HepG2 (cell line): ENCODE results near the gene TOP3B. TPM values are rescaled to one million over a fixed set of nuclear protein-coding genes. Genes with fewer than 3 reads are reported as not detected.

Experiments
- ATAC-seq: fragments of 200-7000 bp; cut with Tn5 transposase; 3 replicates; pipeline ENCODE4 v1.9.1; 2020; ENCODE audit warnings: mild to moderate bottlenecking, moderate library complexity
- BruUV-seq: library from RNA; stranded (reverse); fragments of 400-500 nt; replicated peaks from 2 replicates; lab custom pipeline; 2021; lab: Mats Ljungman, UMichigan
- CTCF ChIA-PET: fragments of 300-600 bp; formaldehyde crosslinking; extraction: SDS; loops from one replicate; lab custom pipeline; 2021; ENCODE audit warnings: low total read pairs, inconsistent platforms, low intra/inter-chr PET ratio; lab: Yijun Ruan, JAX
- POLR2A ChIA-PET: fragments of 350-600 bp; sonication (Branson Sonifier 250); formaldehyde crosslinking; loops from one replicate; lab custom pipeline; 2020; ENCODE audit warnings: antibody characterized with exemption, inconsistent platforms; lab: Yijun Ruan, JAX
- DNase-seq: peaks from one replicate; pipeline ENCODE4 v3.0.0-alpha.2; 2015; ENCODE audit warnings: low spot score
- FAIRE-seq: peaks from 3 replicates; lab custom pipeline; 2011; peaks lifted over from hg19 to GRCh38; lab: Jason Lieb, UNC
- H2AFZ ChIP-seq: one replicate; pipeline ENCODE4 v1.6.1; 2011; ENCODE audit warnings: low read length, inconsistent platforms
- H3K27ac ChIP-seq: fragments of 300-600 bp; 3 replicates; pipeline ENCODE4 v1.8.0; 2011; ENCODE audit warnings: mixed run types, mild to moderate bottlenecking, mixed read lengths, low read length, inconsistent platforms; ENCODE audit not compliant: insufficient read depth; ENCODE audit errors: extremely low read length
- H3K27me3 ChIP-seq, 2 experiments: fragments of 200-600 bp in 1 of 2; 2 replicates in 1 of 2; 3 replicates in 1 of 2; pipeline versions ENCODE4 v1.6.0 to v1.8.0; 2011; ENCODE audit warnings: low read length in 2 of 2, mild to moderate bottlenecking in 2 of 2, moderate library complexity in 2 of 2, inconsistent platforms in 1 of 2; ENCODE audit not compliant: insufficient read depth in 2 of 2, control insufficient read depth in 1 of 2
- H3K36me3 ChIP-seq, 2 experiments: fragments of 200-600 bp in 1 of 2; replicated peaks in 1 of 2; 2 replicates in 1 of 2; 3 replicates in 1 of 2; pipeline versions ENCODE4 v1.5.1 to v1.8.0; 2011; ENCODE audit warnings: low read length in 2 of 2, inconsistent platforms in 1 of 2; ENCODE audit not compliant: insufficient read depth in 2 of 2, control insufficient read depth in 1 of 2
- H3K4me1 ChIP-seq: 2 replicates; pipeline ENCODE4 v1.5.1; 2012; ENCODE audit warnings: low read length, inconsistent platforms; ENCODE audit not compliant: insufficient read depth
- H3K4me2 ChIP-seq: 2 replicates; pipeline ENCODE4 v1.6.0; 2011; ENCODE audit warnings: low read depth, low read length, inconsistent platforms
- H3K4me3 ChIP-seq, 3 experiments: fragments of 200-600 bp in 1 of 3; sonication (generic), shearing (Covaris generic) in 1 of 3; replicated peaks in 1 of 3; 2 replicates each; pipeline ENCODE4 v1.5.1; 2011 to 2016; ENCODE audit warnings: low read length in 3 of 3, inconsistent platforms in 2 of 3, low read depth in 2 of 3, mild to moderate bottlenecking in 2 of 3, control low read depth in 1 of 3, mixed read lengths in 1 of 3; ENCODE audit not compliant: insufficient read depth in 1 of 3
- H3K79me2 ChIP-seq: one replicate; pipeline ENCODE4 v1.6.1; 2011; ENCODE audit warnings: low read length, inconsistent platforms; ENCODE audit not compliant: insufficient read depth
- H3K9ac ChIP-seq: 2 replicates; pipeline ENCODE4 v1.6.0; 2011; ENCODE audit warnings: mild to moderate bottlenecking, low read depth, low read length, inconsistent platforms; ENCODE audit not compliant: insufficient read depth
- H3K9me3 ChIP-seq: 2 replicates; pipeline ENCODE4 v1.5.1; 2012; ENCODE audit warnings: mild to moderate bottlenecking, low read length
- H4K20me1 ChIP-seq: 2 replicates; pipeline ENCODE4 v1.6.0; 2011; ENCODE audit warnings: inconsistent platforms, mild to moderate bottlenecking, low read length, moderate library complexity; ENCODE audit not compliant: insufficient read depth
- JUNB ChIP-seq: sonication (generic); formaldehyde crosslinking; IDR thresholded peaks from 2 replicates; pipeline ENCODE4 v1.8.0; 2022; ENCODE audit warnings: missing genetic modification reagents, mild to moderate bottlenecking, borderline replicate concordance
- JUND ChIP-seq: sonication (generic); formaldehyde crosslinking; IDR thresholded peaks from 2 replicates; pipeline ENCODE4 v1.8.0; 2022; ENCODE audit warnings: mild to moderate bottlenecking, missing genetic modification reagents
- MIER2 ChIP-seq: IDR thresholded peaks from 2 replicates; pipeline ENCODE4 v1.6.1; 2016; ENCODE audit warnings: missing biosample characterization, missing genetic modification reagents
- NPAS2 ChIP-seq: sonication (generic); formaldehyde crosslinking; IDR thresholded peaks from 2 replicates; pipeline ENCODE4 v1.8.0; 2022; ENCODE audit warnings: mild to moderate bottlenecking, missing genetic modification reagents, borderline replicate concordance
- POGK ChIP-seq: sonication (generic); formaldehyde crosslinking; conservative IDR thresholded peaks from 2 replicates; pipeline ENCODE4 v1.8.0; 2022; ENCODE audit warnings: mild to moderate bottlenecking, moderate library complexity, missing genetic modification reagents
- YEATS2 ChIP-seq: sonication (generic); formaldehyde crosslinking; IDR thresholded peaks from 2 replicates; pipeline ENCODE4 v1.4.0; 2020; ENCODE audit warnings: missing genetic modification reagents, borderline replicate concordance
- ZFP41 ChIP-seq: sonication (generic); formaldehyde crosslinking; IDR thresholded peaks from 2 replicates; pipeline ENCODE4 v1.4.0; 2020; ENCODE audit warnings: mild to moderate bottlenecking, missing genetic modification reagents, borderline replicate concordance
- ZNF367 ChIP-seq: sonication (generic); formaldehyde crosslinking; IDR thresholded peaks from 2 replicates; pipeline ENCODE4 v1.4.0; 2020; ENCODE audit warnings: missing genetic modification reagents, borderline replicate concordance
- WGBS: methylation state at CpG from one replicate; pipeline ENCODE4 v1.1.6; 2017; ENCODE audit warnings: low lambda C conversion rate; 5-methylcytosine and 5-hydroxymethylcytosine counted together
- in situ Hi-C: cut with HindIII; loops from 2 replicates; pipeline ENCODE4 v1.10.0; 2017; ENCODE audit warnings: low pct_unique_long_range_greater_than_20kb; ENCODE audit not compliant: extremely low pct_ligation_motif_present
- intact Hi-C: fragments of 100-400 bp; cut with micrococcal nuclease; formaldehyde crosslinking; loops from one replicate; pipeline ENCODE4 v1.10.0; 2022; ENCODE audit not compliant: unreplicated experiment
- polyA plus RNA-seq, 8 experiments: library from polyadenylated mRNA; depleted of rRNA in 3 of 8; stranded (reverse) in 7 of 8; unstranded in 1 of 8; fragments of >200 nt; fragmentation: Illumina TruSeq in 4 of 8; extraction: Trizol in 4 of 8; gene quantifications; 2 replicates each; pipeline versions ENCODE4 v1.2.1 to v1.2.3, GENCODE V29; 2011 to 2016; ENCODE audit warnings: low read depth in 4 of 8, missing spikeins in 1 of 8, mixed read lengths in 1 of 8; ENCODE audit not compliant: insufficient read depth in 1 of 8
- total RNA-seq, 5 experiments: library from RNA; depleted of rRNA; stranded (reverse); fragments of >200 nt; fragmentation: Illumina TruSeq; extraction: Trizol; gene quantifications; 2 replicates each; pipeline ENCODE4 v1.2.3, GENCODE V29; 2016; ENCODE audit warnings: low read depth in 1 of 5

TOP3B gene
- total and polyA plus RNA-seq, 2 of the 13 experiments (the other 11 are each of a cell fraction or from before 2014, with no cell fraction given): 28.5 to 29.7 TPM

GRCh38 chr22:22025320-22026156 lies 43.0 kb upstream of the TOP3B start:
- POLR2A ChIA-PET: no interaction called here
- H3K27ac ChIP-seq: no peak overlapping the region
- no peaks in the 10 kb centered on the region for H3K4me1 ChIP-seq
- TF ChIP-seq JUND (CRISPR knock-in tag): no peak
- no peak for TF ChIP-seq YEATS2 (CRISPR knock-in tag)
- no peak for TF ChIP-seq POGK (CRISPR knock-in tag)
- no peak for TF ChIP-seq MIER2
- no peak for TF ChIP-seq ZFP41 (CRISPR knock-in tag)
- TF ChIP-seq ZNF367 (CRISPR knock-in tag): no peak
- TF ChIP-seq NPAS2: no peak
- TF ChIP-seq JUNB (CRISPR knock-in tag): no peak
- TF ChIP-seq, all 625 proteins: peak for 0
- no peaks in the 10 kb centered on the region for H4K20me1 ChIP-seq
- no TSS peak for BruUV-seq
- H3K4me3 ChIP-seq: no peak overlapping the region
- no peaks in the 10 kb centered on the region for H3K9me3 ChIP-seq
- WGBS: 19% methylated on average over 6 of the region's 7 CpGs
- no peak; the same call in 2 of the 3 replicates for ATAC-seq
- no peak overlapping the region for H3K4me2 ChIP-seq
- intact Hi-C loops: no loop called here
- no peak for DNase-seq
- H2AFZ ChIP-seq: no peak overlapping the region
- no peaks in the 10 kb centered on the region for H3K79me2 ChIP-seq
- no peak for FAIRE-seq
- in situ Hi-C loops: no loop called here
- no peak overlapping the region for H3K9ac ChIP-seq
- CTCF ChIA-PET: no interaction called here
- no peaks in the 10 kb centered on the region for H3K36me3 ChIP-seq
- H3K27me3 ChIP-seq: peaks cover 0 to 22% of the 10 kb centered on the region in 2 experiments; a peak in 4 of 5 replicates
